RCC 7860 (cell line): ENCODE results near the gene MORN3.
"Not testable (repeated sequence)": the region's sequence is repeated elsewhere in the genome, so short reads cannot be mapped to it uniquely, and the experiment has no call there.

Source experiments
- DNase-seq: peaks from one replicate; pipeline ENCODE4 v3.0.0-alpha.2; 2015; ENCODE audit warnings: low spot score
- FAIRE-seq: peaks from 2 replicates; lab custom pipeline; 2012; peaks lifted over from hg19 to GRCh38; lab: Jason Lieb, UNC

Gene MORN3

DNA sequence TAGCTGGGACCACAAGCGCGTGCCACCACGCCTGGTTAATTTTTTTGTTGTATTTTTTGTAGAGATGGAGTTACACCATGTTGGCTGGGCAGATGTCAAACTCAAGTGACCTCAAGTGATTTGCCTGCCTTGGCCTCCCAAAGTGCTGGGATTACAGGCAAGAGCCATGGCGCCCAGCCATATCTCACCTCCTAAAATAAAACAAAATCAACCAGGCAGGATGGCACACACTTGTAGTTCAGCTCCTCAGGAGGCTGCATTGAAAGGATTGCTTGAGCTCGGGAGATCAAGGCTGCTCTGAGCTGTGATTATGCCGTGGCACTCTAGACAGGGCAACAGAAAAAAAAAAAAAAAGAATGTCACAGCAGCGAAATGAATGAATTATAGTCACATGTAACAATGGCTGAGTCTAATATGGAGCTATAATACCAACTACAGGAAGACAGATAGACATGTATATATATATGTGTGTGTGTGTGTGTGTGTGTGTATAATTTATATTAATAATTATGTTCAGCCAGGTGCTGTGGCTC, 23.8 kb upstream of the MORN3 start:
- no peak for DNase-seq
- FAIRE-seq = no peak

DNA sequence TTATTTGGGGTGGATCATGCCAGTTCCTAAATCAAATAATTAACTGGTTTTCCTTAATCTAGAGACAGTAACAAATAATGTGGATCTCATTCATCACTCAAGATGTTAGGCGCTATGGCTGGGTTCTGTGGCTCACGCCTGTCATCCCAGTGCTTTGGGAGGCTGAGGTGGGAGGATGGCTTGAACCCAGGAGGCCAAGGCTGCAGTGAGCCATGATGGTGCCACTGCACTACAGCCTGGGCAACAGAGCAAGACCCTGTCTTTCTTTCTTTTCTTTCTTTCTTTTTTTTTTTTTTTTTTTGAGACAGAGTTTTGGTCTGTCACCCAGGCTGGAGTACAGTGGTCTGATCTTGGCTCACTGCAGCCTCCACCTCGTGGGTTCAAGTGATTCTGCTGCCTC, 23.3 kb upstream of the MORN3 start:
- FAIRE-seq, DNase-seq: not testable (repeated sequence)

DNA sequence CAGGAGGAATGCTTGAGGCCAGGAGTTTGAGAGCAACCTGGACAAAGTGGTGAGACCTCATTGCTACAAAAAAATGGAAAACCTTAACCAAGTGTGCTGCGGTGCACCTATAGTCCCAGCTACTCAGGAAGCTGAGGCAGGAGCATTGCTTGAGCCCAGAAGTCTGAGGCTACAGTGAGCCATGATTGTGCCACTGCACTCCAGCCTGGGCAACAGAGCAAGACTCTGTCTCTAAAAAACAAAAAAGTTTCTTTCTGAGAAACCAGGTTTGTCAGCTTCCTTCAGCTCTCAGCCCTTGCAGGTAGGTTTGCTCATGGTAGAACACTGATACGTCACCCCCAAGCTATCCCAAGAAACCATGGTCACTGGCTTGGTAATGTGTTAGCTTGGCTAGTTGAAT, 20.0 kb upstream of the MORN3 start:
- no peak for DNase-seq
- FAIRE-seq = no peak

DNA sequence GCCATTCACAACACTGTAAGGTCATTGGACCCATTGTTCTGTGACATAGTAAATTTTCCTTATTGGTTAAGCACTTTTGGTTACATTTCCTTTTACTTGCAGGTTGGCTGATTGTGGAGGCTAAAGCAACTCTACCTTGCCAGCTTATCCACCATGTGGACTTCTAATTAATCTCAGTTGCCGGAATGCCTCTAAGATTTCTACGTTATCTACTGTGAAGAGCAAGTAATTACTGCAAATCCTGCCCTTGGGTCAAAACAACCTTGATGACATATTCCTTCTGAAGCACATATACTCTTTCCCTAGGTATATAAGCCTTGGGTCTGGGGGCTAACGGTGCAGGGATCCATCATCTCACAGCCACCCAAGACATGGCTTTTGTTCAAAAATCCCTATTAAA, 19.5 kb upstream of the MORN3 start:
- FAIRE-seq (no peak), DNase-seq (no peak)

DNA sequence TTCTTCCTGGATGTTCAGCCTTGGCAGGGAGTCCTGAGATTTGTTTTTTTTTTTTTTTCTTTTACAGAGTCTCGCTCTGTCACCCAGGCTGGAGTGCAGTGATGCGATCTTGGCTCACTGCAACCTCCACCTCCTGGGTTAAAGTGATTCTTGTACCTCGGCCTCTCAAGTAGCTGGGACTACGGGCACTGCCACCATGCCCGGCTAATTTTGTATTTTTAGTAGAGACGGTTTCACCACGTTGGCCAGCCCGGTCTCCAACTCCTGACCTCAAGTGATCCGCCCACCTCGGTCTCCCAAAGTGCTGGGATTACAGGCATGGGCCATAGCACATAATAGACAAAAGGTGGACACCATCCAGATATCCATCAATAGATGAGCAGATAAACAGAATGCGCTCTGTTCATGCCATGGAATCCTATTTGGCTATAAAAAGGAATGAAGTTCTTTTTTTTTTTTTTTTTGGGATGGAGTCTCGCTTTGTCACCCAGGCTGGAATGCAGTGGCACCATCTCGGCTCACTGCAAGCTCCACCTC, 10.3 kb upstream of the MORN3 start:
- not testable (repeated sequence) for DNase-seq, FAIRE-seq

DNA sequence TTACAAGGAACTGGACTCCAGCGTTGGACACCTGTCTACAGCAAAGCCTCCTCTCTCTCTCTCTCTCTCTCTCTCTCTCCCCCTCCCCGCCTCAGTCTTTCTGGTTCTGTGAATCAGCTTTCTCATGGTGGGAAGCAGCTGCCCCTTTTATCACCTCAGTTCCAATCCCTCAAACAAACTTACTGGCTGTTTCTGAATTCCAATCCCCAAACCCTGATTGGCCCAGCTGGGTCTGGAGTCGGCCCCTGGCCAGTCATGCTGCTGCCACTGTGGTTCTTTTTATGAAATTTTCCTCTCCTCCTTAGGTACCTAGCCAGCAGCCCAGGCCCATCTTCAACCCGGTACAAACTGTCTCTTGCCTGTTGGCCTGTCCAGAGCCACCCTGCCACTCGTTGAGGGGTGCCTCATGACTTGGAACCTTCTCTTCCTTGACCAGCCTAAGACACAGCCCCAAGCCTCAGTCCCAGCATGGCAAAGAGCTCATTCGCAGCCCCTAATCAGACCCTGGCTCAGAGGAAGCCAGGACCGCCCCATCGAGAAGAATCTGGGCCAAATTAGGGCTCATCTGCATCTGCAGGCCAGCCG, 9.4 kb upstream of the MORN3 start:
- DNase-seq (no peak), FAIRE-seq (no peak)

DNA sequence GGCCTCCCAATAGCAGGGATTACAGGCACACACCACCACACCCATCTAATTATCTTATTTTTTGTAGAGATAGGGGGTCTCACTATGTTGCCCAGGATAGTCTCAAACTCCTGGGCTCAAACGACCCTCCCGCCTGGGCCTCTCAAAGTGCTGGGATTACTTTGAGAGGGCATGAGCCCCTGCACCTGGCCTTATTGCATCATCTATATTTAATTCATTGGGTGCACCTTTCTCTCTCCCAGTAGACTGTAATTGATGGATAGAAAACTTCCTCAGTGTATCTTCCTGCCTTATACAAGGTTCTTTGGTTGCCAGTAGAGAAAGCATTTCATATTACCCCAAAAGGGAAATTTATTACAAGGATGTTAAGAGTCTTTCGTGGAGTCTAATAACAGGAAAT, 8.9 kb upstream of the MORN3 start:
- FAIRE-seq (no peak), DNase-seq (no peak)

DNA sequence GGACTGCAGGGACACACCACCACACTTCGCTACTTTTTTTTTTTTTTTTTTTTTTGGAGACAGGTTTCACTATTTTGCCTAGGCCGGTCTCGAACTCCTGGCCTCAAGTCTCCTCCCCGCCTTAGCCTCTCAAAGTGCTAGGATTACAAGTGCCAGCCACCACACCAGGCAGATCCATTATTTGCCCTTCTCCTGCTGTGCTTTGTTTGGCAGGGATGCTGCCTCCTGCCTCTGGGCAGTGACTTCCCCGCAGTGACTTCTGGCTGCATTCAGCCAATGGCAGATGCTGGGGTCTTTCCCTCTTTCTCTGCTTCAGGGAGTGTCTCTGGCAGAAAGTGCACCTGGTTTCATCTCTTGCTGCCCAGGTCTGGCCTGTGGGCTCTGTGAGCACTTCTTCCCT, 6.7 kb upstream of the MORN3 start:
- DNase-seq = no peak
- no peak for FAIRE-seq

DNA sequence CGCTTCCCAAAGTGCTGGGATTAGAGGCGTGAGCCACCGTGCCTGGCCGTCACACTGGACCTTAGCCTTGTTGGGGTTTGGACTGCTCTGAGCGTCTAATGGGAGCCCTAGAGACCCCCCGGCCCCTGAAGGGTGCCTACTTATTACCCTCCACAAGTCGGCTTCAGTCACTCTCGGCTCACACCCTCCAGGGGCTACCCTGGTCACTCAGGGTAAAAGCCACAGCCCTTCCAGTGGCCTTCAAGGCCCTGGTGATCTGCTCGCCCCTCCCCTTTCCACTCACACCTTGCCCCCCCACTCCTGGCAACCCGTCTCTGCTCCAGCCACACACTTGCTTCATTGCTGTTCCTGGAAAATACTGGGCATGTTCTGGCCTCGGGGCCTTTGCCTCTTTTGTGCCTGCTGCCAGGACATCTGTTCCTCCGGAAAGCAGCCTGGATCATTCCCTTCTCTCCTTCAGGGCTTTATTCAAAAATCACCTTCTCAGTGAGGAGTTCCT, 3.6 kb upstream of the MORN3 start:
- DNase-seq = no peak
- FAIRE-seq = no peak

DNA sequence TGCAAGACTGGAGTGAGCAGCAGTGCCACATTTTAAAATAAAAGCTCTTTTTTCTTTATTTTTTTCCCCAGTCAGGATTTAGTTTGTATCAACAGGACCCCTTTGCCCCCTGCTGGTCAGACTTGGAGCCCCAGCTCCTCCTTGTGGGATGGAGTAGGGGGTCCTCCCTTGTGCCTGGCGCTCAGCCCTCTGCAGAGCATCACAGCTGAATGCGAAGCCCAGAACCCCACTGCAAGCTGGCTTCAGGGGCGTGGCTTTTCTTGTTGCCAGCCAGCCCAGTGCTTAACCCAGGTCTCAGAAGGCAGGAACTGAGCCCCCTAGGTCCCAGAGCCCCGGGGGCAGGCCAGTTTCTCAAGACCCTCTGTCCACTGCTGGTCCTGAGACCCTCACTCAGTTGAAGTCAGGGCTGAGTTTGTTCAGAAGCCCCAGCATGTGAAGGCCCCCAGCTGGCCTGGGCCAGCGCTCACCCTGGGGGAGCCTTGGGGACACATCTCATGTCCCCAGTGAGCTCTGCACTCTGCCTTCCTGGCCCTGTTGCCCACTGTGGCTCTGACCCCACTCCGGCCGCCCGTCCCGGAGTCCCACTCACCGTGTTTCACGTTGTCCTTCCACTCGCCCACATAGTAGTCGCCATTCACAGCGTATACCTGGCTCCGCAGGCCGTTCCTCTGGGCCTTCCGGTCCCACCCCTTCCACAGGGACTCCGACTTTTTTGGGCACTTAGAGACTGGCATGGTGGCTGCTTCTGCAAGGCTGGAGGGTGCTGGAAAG, 519 bp downstream of the MORN3 start:
- FAIRE-seq (no peak), DNase-seq (no peak)

DNA sequence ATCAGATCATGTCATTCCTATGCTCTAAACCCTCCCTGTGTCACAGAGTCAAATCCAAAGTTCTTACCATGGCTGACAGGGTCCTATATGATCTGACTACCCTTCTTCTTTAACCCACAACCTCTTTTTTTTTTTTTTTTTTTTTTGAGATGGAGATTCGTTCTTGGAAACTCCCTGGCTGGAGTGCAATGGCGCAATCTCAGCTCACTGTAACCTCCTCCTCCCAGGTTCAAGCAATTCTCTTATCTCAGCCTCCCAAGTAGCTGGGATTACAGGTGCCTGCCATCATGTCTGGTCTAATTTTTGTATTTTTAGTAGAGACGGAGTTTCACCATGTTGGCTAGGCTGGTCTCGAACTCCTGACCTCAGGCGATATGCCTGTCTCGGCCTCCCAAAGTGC, 2.6 kb downstream of the MORN3 start:
- FAIRE-seq, DNase-seq: not testable (repeated sequence)

DNA sequence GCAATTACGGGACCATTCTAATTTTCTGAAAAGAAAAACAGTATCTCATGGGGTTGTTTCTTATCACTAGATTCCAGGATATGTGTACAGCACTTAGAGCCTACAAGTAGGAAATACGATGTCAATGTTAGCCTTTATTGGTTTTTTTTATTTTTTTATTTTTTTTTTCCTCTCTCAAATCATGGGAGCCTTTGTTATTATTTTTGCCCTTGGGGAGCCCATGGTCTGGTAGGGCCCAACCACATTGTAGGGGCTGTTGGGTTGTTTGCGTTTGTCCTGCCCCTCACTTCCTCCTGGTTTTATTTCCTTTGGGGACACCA, 5.9 kb downstream of the MORN3 start:
- DNase-seq (no peak), FAIRE-seq (no peak)

DNA sequence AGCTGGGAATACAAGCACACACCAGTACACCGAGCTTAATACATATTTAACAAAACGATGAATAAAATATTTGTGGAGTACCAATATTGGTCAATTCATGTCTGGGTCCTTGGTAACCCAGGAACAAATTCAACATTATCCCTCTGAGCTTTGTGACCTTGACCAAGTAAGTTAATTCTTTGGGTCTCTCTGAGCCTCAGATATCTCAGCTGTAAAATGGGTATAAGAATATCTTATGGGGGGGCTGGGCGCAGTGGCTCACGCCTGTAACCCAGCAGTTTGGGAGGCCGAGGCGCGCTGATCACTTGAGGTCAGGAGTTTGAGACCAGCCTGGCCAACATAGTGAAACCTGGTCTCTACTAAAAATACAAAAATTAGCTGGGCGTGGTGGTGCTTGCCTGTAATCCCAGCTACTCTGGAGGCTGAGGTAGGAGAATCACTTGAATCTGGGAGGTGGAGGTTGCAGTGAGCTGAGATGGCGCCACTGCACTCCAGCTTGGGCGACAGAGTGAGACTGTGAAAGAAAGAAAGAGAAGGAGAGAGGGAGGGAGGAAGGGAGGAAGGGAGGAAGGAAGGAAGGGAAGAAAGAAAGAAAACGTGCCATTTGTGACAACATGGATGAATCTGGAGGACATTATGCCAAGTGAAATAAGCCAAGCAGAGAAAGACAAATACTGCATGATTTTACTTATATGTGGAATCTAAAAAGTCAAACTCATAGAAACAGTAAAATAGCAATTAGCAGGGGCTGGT, 7.9 kb downstream of the MORN3 start:
- FAIRE-seq = not testable (repeated sequence)

DNA sequence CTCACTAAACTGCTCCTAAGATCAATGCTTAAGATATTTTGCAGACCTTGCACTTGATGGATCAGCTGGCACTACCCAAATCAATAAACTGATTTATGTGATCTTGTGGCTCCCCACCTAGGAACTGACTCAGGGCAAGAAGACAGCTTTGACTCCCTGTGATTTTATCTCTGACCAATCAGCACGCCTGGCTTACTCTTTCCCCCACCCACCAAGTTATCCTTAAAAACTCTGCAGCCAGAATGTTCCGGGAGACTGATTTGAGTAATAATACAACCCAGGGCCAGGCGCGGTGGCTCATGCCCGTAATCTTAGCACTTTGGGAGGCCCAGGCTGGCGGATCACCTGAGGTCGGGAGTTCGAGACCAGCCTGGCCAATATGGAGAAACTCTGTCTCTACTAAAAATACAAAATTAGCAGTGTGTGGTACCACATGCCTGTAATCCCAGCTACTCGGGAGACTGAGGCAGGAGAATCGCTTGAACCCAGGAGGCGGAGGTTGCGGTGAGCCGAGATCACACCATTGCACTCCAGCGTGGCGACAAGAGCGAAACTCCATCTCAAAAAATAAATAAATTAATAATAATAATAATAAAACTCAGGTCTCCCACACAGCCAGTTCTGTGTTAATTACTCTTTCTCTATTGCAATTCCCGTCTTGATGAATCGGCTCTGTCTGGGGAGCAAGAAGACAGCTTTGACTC, 12.0 kb downstream of the MORN3 start:
- no peak for FAIRE-seq
- DNase-seq = peak; percentile 26

More for the DNA sequence above, 7.9 kb downstream of the MORN3 start:
- not testable (repeated sequence) for DNase-seq

DNA sequence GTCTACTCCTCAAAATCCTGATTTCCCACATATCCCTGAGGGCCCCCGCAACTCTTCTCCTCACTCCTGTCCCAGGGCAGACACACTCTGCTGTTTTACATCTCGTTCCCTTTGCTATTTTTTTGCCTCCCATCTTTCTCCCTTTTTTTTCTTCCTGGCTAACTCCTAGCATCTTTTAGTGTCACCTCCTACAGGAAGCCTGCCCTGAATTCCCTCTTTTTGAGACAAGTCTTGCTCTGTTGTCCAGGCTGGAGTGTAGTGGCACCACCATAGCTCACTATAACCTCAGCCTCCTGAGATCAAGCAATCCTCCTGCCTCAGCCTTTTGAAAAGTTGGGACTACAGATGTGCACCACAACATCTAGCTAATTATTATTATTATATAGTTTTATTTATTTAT, 13.3 kb downstream of the MORN3 start:
- no peak for FAIRE-seq

DNA sequence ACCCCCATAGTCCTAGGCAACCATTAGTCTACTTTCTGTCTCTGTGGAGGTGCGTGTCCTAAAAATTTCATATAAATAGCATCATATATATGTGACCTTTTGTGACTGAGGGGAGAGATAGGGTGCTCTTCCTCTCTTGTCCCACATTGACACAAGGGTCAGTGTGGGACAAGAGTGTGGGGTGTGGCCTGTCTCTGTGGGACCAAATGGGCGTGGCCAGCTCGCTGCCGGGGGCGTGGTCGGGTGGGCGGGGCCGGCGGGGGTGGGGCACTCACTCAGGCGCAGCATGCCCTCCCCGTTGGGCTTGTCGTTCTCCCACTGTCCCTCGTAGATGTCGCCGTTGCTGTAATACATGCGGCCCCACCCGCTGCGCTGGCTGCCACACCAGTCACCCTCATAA, 15.5 kb downstream of the MORN3 start:
- DNase-seq = no peak
- no peak for FAIRE-seq

More for the DNA sequence above, 13.3 kb downstream of the MORN3 start:
- no peak for DNase-seq

DNA sequence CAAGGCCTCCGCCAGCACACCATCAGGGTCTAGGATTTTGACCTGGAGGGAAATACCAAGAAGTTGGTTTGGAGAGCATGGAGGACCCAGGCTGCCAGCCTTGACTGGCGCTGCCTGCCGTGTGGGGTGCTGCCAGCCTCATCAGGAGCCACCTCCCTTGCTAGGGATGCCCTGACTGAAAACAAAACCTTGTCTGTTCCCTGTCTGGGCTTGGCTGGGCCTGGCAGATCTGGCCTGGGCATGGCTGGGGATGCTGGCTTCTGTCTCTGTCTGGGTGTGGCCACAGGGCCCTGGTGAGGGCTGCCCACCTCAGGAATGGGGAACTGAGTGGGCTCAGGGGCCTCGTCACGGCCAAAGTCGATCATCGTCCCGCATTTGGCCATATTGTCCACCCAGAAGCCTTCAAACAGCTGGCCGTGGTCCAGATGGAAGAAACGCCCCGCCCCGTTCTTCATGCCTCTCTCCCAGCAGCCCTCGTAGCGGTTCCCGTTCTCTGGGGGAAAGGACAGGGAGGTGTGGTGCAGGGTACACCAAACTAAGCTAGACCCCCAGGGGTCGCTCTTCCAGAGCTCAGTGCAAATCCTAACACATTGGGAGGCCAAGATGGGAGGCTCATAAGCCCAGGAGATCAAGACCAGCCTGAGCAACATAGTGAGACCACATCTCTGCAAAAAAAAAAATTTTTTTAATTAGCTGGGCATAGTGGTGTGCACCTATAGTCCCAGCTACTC, 16.5 kb downstream of the MORN3 start:
- DNase-seq = no peak
- no peak for FAIRE-seq

DNA sequence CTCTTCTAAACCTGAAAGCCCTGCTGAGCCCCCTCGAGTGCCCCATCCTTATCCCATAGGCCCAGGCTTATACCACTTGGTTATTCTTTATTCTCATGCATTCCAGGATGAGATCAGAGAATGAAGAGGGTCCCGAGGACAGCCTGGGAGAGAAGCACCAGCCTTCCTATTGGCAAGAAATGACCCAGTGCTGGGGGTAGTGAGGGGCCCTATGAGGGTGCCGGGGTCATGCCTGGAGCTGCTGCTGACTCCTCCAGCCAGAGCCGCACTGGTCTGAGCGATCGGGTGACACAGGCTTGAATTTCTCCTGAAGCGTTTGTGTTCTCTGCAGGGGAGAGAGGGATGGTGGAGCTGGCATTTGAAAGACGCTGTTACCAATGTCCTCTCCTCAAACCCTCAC, 18.1 kb downstream of the MORN3 start:
- DNase-seq (no peak), FAIRE-seq (no peak)

DNA sequence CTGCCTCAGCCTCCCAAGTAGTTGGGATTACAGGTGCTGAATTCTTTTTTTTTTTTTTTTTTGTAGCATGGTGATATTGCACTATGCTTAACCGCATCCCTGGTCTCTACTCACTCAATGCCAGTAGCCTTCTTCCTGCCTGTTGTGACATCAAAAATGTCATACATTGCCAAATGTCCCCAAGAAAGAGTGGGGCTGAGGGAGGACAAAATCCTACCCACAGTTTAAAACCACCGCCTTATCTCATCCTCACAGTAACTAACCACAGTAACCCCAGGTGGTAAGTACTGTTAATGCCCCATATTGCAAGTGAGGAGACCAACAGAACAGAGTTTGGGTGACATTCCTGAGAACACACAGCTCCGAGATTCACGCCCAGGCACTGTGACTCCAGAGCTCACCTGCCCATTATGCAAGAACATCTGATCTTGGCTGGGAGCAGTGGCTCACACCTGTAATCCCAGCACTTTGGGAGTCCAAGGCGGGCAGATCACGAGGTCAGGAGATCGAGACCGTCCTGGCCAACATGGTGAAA, 19.6 kb downstream of the MORN3 start:
- DNase-seq = no peak
- FAIRE-seq = no peak

DNA sequence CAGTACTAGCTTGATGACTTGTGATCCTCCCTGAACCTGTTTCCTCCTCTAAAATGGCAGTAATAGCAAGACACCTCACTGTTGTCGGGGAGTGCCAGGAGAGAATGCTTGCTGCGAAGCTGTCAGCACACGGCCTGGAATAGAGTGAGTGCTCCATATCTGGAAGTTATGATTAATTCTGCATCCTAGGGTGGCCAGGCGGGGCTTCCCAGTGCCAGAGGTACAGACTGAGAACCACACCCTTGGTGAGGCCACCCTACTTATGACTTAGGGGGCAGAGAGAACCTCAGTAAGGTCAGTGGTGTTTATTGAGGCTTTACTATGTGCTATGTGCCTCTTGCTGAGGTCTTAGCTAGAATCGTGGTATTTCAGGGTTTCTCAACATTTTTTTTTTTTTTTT, 20.1 kb downstream of the MORN3 start:
- FAIRE-seq = no peak
- DNase-seq = no peak
